Activated CD4-positive, CD25-positive, alpha-beta regulatory T cell treated with anti-CD3 and anti-CD28 coated beads, Interleukin-2, amount 50 U/mL, for 24 hours (primary cell): ENCODE measurements around the gene ST6GALNAC2.

Experiments
- ATAC-seq, 2 donors: fragments of 150-1000 bp; cut with Tn5 transposase; one replicate each; pipeline ENCODE4 v1.10.0; 2021; ENCODE audit warnings: mild to moderate bottlenecking in 1 of 2, moderate library complexity in 1 of 2

The ST6GALNAC2 gene

GRCh38 chr17:76599694-76600460 lies 14.2 kb upstream of the ST6GALNAC2 start:
- ATAC-seq = no peak

DNA sequence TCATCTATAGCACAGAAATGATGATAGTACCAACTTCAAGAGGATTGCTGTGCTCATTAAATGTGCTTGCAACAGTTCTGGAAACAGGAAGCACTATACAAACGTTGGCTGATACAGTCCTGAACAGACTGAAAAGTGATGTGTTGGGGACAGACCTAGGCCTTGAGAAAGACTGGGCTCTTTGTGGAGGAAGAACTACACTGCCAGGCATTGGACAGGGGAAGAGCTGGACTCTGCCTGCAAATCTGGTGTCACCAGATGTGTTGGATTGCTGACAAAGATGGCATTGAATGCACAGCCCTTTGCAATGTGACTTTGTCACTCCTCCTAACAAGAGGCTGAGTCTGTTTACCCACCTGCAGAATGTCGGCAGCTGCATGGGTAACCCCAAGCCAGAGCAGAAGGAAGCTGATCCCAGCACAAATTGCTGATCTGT lies 12.4 kb upstream of the ST6GALNAC2 start:
- no peak for ATAC-seq

DNA sequence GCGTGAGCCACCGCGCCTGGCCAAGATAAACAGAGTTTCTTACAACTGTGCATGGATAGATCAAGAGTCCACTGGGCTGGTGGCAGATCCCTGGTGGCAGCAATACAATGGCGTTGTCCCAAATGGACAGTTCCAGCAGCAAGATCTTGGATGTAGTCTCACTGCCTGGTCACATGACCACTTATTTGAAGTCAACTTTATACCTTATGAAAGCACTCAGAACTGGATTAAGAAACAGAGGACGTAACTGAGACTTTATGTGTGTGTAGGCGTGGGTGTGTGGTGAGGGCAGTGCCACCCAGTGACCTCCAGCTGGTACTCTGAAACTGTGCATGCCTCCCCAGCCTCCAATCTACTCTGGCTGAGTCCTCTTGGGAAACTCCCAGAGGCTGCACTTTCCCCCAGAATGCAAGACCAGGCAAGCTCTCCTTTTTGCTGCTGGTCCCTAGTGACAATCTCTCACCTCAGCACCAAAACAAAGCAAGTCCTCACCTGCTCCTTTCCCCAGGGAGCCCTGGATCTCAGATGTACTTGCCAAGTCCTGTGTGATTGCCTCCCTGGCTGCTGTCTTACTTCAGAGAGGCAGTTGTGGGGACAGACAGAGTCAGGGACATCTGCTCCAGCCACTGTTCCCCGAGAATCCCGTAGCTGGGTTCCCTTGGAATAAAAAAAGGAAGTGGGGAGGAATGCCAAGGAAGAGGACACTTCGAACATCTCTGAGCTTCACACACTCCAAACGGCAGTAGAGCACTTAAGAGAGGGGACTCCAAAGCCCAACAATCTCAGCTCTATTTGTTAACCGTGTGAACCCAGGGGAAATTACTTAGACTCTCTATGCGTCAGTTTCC lies 11.7 kb upstream of the ST6GALNAC2 start:
- no peak for ATAC-seq

DNA sequence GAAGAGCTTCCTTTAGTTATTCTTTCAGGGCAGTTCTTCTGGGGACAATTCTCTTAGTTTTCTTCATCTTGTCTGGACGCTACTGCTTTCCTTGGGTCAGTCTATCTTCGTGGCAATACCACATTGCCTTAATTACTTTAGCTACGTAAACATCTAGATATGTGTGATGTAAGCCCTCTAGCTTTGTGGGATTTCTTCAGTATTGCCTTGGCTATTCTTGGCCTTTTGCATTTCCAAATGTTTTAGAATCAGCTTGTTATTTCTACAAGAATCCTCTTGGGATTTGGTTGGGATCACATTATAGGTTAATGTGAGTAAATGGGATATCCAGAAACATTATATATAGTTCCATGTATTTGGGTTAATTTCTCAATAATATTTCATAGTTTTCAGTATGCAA lies 9.0 kb upstream of the ST6GALNAC2 start:
- ATAC-seq = no peak

DNA sequence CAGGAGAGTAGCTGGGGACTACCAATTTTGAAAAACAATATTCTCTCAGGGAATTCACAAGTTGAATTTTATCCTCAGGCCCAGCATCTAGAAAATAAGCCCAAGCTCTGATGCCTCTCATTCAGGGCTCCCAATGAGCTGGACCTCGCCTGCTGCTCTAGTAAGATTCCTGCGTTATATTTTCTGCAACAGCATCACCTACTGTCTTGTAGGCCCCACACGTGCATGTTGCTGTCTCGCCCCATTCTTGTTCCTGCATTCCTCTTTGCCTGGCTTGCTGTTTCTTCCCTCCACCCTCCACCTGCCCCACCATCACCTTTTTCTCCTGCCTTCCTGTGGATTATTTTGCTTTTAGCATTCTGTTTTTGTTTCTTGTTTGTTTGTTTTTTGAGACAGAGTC lies 8.3 kb upstream of the ST6GALNAC2 start:
- ATAC-seq = no peak

DNA sequence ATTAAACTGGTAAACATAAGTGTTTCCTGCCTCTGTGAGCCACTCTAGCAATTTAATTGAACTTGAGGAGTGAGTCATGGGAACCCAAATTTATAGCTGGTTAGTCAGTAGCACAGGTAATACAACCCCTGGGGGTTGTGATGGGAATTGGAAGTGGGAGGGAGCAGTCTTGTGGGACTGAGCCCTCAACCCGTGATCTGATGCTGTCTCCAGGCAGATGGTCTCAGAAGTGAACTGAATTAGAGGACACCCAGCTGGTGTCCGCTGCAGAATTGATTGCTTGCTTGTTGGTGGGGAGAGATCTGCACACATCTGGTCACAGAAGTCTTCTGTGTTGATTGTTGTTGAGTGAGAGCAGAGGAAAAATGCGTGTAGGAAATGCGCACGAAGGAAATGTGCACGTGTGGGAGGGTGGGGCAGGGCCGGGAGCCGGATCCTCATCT lies 7.7 kb upstream of the ST6GALNAC2 start:
- ATAC-seq = no peak

- no peak for ATAC-seq
Measured at GRCh38 chr17:76588182-76588581, 2.5 kb upstream of the ST6GALNAC2 start.

DNA sequence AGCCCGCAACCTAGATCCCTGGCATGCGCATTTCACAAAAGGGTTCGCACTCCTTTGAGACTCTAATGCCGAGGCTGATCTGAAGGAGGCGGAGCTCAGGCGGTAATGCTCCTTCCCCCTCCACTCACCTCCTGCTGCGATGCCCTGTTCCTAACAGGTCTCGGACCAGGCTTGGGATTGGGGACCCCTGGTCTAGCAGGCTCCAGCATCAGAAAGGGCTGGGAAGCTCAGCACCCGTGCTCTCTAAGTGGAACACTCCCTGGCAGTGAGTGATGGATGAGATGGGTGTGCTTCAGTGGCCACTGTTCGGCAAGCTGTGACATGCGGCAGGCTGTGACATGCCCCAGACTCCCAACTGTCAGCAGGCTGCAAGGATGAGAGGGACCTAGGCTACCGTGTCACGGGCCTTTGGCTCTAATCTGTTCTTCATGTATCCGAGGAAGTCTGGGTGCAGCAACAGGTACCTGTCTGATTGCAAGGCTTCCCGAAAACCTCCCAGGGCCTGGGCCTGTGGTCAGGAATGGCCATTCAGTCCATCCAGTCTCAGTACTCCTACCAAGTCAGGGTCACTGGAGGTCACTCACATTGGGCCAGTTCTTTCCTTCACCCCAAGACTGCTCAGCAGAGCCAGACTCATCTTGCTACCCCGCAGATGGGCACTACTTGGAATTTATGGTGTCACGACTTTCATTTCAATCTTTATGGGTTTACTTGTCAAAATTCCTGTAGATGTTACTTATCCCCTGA lies 1.3 kb upstream of the ST6GALNAC2 start:
- no peak for ATAC-seq

- ATAC-seq = peak in 1 of 2 donors; percentile 9
Measured at GRCh38 chr17:76585033-76585648, 519 bp downstream of the ST6GALNAC2 start.

DNA sequence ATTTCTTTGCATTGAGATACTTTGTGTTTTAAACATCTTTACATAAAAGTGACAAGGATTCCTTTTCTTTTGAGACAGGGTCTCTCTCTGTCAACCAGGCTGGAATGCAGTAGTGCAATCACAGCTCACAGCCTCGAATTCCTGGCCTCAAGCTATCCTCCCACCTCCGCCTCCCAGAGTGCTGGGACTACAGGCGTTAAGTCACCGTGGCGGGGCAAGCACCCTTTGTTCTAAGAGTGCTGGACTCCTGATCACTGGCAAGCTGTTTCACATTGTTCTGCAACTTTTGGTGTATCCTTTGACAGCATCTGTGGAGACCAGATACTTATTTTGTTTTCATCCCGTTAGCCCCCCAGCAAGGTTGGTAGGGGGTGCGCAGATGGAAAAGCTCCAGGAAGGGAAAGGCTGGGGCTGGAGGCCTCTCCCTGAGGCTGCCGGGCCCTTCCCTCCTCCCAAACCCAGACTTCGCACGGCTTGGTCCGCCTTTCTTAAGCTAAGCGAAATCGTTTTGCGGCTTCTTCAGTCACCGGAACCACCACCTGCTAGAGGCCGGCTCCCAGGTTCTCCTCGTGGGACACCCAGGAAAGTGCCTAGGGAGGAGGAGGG lies 1.1 kb downstream of the ST6GALNAC2 start:
- no peak for ATAC-seq

DNA sequence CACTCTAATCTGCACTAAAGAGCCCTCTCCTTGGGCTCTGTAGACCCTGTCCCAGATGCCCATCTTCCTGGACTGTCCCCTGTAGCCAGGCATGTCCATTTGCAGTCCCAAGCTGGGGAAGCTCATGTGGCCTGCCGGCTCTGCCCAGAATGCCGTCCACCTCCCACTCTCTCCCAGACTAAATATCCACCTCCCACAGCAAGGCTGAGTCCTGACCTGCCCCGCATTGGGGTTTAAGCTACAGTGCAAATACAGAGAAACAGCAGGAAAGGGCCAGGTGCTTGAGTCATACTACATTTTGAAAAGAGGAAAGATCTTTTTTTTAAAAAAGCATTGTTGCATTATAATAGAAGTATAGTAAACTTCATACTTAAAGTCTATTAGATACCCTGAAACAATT lies 3.0 kb downstream of the ST6GALNAC2 start:
- no peak for ATAC-seq

DNA sequence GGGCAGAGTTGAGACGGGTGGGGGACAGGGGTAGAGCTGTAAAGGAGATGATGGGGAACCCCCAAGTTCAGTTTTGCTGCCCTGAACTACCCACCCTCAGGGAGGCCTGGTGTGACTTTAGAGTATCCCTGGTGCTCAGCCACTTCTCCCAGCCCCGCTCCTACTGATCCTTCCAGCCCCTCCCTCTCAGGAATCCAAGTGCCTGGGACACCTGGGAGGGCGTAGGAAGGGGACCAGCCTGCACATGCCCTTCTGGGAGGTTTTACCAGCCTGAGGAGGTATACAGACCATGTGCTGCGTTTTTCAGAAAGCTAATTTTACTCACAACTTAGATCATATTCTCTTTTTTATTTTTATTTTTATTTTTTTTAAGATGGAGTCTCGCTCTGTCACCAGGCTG lies 4.1 kb downstream of the ST6GALNAC2 start:
- no peak for ATAC-seq

DNA sequence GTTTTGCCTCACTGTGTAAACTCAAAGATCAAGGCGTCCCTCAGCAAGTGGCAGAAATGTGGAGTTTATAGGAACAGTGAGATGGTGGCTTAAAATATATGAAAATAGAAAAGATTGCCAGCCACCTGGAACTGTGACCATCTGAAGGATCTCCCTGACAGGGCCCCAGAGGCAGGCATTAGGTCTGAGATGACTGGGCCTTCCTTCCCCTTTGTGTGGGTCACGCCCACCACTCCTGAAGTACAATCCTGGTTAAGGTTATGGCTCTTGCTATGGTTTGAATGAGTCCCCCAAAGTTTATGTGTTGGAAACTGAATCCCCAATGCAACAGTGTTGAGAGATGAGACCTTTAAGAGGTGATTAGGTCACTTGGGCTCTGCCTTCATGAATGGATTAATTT lies 6.4 kb downstream of the ST6GALNAC2 start:
- no peak for ATAC-seq

DNA sequence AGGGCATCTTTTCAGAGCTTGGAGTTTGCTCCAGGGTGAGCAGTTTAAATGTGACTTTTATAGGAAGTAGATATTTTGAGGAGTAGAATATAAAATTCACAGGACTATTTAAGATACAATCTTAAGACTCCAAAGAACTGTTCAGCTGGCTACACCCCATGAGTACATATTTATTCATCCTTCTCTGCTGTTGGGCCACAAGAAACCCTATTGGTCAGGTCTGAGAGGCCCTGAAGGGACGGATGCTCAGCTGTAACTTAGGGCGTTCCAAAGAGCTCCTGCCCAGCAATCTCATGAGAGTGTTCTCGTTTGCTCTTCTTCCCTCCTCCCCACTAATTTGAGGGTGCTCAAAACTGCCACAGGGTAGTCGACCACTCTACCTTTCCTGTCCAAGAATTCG lies 7.3 kb downstream of the ST6GALNAC2 start:
- no peak for ATAC-seq

GRCh38 chr17:76577876-76578275 lies 7.8 kb downstream of the ST6GALNAC2 start:
- no peak for ATAC-seq

- no peak for ATAC-seq
Measured at GRCh38 chr17:76576189-76576588, 9.5 kb downstream of the ST6GALNAC2 start.

DNA sequence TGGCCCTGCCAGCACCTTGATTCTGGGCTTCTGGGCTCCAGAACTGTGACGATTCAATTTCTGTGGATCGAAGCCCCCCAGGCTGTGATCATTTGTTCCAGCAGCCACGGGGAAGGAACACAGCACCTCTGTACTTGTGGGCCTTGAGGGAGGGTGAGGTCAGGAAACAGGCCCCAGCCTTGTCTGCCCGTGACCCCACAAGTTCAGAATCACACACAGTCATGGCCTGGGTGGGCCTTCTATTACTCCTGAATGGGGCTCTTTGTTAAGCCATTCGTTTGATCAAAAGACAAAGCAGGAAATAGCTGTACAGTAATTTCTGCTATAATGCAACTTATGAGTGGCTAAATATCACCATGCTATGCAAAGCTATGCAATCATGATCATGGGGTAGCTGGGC lies 10.1 kb downstream of the ST6GALNAC2 start:
- no peak for ATAC-seq

GRCh38 chr17:76574166-76574565 lies 11.5 kb downstream of the ST6GALNAC2 start:
- no peak for ATAC-seq

DNA sequence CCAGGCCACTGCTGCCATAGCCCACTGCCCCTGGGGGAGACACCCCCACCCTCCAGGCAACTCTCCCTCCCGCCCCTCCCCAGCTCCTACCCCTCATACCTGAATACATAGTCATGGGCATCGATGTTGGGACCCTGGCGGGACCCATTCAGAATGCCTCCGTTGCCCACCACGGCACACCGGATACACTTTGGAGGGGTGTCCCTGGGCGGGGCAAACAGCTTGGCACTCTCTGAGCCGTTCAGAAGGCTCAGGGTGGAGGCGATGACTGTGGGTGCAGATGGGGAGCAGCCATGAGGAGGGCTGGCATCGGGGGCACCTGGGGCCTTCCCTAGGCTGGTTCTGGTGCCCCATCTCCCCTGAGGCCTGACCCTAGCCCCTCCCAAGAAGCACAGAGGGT lies 12.6 kb downstream of the ST6GALNAC2 start:
- no peak for ATAC-seq

GRCh38 chr17:76572201-76572910 lies 13.3 kb downstream of the ST6GALNAC2 start:
- ATAC-seq = no peak

GRCh38 chr17:76570877-76571471 lies 14.7 kb downstream of the ST6GALNAC2 start:
- ATAC-seq = no peak
